Omental fat pad (tissue), 4 donors: ENCODE measurements around the gene DAAM1. TPM values are rescaled to one million over a fixed set of nuclear protein-coding genes. Genes with fewer than 3 reads are reported as not detected.

Experiments
- ATAC-seq: fragments of 150-250 bp; one replicate; pipeline ENCODE4 v1.9.1; 2016; ENCODE audit warnings: mild to moderate bottlenecking, moderate library complexity; ENCODE audit not compliant: low FRiP score
- DNase-seq: peaks from one replicate; pipeline ENCODE4 v3.0.0-alpha.2; 2019; ENCODE audit warnings: low spot score
- CTCF ChIP-seq, 3 donors: fragments of 450-650 bp; IDR thresholded peaks; one replicate each; pipeline ENCODE4 v1.5.1; 2016 to 2017; ENCODE audit warnings: antibody characterized with exemption in 3 of 3, mild to moderate bottlenecking in 3 of 3, moderate library complexity in 2 of 3
- total RNA-seq, 4 donors: library from RNA; depleted of rRNA; stranded (reverse); fragments of >200 nt; gene quantifications; one replicate each; pipeline ENCODE4 v1.1.0, GENCODE V29; 2016

Gene DAAM1
- total RNA-seq, 4 donors from 2014 or later = 49.8 to 73.6 (median 51.6) TPM

- ATAC-seq (no peak), DNase-seq (no peak)
- no peak for TF ChIP-seq CTCF (IDR thresholded peaks at IDR 0.05)
Measured at GRCh38 chr14:59240356-59240755, 51.9 kb downstream of the DAAM1 start.

- ATAC-seq (no peak), DNase-seq (no peak)
- no peak for TF ChIP-seq CTCF (IDR thresholded peaks at IDR 0.05)
Measured at GRCh38 chr14:59241121-59241520, 52.7 kb downstream of the DAAM1 start.

DNA sequence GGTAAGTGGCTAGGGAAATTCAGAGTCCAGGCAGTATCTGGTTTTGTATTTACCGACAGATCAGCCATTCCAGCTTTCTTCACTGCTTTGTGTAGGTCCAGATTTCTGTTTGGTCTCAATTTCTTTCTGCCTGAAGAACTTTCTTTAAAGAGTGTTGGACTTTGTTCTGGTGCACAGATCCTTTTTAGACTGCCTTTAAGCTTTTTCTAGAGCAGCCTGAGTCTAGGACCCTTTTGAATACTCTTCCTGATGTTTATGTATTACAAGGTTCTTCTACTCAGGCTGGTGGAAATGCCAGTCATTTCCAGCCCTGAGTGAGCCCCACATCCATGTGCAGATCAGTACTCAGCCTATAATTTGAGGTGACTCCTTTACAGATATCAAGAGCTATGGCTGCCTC is 54.7 kb downstream of the DAAM1 start:
- DNase-seq = no peak
- no peak for TF ChIP-seq CTCF (IDR thresholded peaks at IDR 0.05)
- ATAC-seq = no peak

GRCh38 chr14:59244581-59244980 is 56.1 kb downstream of the DAAM1 start:
- no peak for DNase-seq
- ATAC-seq = no peak
- no peak for TF ChIP-seq CTCF (IDR thresholded peaks at IDR 0.05)

GRCh38 chr14:59245809-59246295 is 57.4 kb downstream of the DAAM1 start:
- ATAC-seq (no peak), DNase-seq (no peak)
- no peak for TF ChIP-seq CTCF (IDR thresholded peaks at IDR 0.05)

- no peak for TF ChIP-seq CTCF (IDR thresholded peaks at IDR 0.05)
- ATAC-seq (no peak), DNase-seq (no peak)
Measured at GRCh38 chr14:59246566-59246965, 58.1 kb downstream of the DAAM1 start.

DNA sequence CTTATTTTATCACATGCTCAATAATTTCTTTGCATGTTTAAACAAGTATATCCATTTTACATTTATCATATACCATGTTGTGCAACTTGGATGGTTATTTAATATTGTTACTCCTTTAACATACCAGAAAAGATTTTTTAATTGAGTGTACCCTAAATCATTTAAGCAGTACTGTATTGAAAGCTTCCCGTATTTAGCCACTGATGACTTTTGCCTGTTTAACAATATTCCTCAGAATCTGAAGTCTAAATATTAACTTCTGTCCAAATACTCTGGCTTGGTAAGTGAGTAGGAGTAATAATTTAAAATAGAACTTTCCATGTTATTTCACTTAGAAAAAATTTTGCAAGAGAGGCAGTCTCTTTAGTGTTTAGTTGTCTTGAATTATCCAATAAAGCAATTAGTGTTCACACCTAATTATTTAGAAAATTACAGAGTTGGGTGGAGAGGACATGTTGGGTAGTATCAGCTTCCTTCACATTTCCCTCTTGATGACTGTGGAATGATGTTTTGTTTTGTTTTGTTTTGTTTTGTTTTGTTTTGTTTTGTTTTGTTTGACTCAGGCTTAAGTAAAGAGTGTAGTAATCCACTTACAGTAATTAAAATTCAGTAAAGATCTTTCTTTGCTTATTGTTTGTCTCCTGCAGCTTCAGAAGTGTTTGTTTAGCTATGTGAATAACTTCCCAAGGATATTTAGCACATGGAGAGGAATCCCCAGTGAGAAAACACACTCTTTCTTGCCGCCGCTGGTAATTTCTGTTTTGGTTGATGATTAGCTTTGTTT is 59.5 kb downstream of the DAAM1 start:
- no peak for DNase-seq
- no peak for TF ChIP-seq CTCF (IDR thresholded peaks at IDR 0.05)
- no peak for ATAC-seq
